ENCODE results near the gene HBA1. TPM values are rescaled to one million over a fixed set of nuclear protein-coding genes. Genes with fewer than 3 reads are reported as not detected.

HBA1 gene
- polyA plus RNA-seq, 1 donor from 2014 or later = not detected

DNA sequence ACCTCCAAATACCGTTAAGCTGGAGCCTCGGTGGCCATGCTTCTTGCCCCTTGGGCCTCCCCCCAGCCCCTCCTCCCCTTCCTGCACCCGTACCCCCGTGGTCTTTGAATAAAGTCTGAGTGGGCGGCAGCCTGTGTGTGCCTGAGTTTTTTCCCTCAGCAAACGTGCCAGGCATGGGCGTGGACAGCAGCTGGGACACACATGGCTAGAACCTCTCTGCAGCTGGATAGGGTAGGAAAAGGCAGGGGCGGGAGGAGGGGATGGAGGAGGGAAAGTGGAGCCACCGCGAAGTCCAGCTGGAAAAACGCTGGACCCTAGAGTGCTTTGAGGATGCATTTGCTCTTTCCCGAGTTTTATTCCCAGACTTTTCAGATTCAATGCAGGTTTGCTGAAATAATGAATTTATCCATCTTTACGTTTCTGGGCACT lies 928 bp downstream of the HBA1 start:
- TF ChIP-seq TAF1 (IDR thresholded peaks at IDR 0.05; ENCODE audit: low read depth) = no peak
- TF ChIP-seq RAD21 (conservative IDR thresholded peaks at IDR 0.05) = no peak
- no peak for TF ChIP-seq POLR2AphosphoS5 (IDR thresholded peaks at IDR 0.05)

DNA sequence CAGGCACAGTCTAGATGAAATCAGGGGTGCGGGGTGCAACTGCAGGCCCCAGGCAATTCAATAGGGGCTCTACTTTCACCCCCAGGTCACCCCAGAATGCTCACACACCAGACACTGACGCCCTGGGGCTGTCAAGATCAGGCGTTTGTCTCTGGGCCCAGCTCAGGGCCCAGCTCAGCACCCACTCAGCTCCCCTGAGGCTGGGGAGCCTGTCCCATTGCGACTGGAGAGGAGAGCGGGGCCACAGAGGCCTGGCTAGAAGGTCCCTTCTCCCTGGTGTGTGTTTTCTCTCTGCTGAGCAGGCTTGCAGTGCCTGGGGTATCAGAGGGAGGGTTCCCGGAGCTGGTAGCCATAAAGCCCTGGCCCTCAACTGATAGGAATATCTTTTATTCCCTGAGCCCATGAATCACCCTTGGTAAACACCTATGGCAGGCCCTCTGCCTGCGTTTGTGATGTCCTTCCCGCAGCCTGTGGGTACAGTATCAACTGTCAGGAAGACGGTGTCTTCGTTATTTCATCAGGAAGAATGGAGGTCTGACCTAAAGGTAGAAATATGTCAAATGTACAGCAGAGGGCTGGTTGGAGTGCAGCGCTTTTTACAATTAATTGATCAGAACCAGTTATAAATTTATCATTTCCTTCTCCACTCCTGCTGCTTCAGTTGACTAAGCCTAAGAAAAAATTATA lies 1.6 kb downstream of the HBA1 start:
- H3K4me2 ChIP-seq (ENCODE audit: low read length) = no peak overlapping the region
- no peaks in the 10 kb centered on the region for H4K20me1 ChIP-seq (ENCODE audit: insufficient read depth)
- H3K9me2 ChIP-seq (ENCODE audit: insufficient read depth, low read length) = no peaks in the 10 kb centered on the region
- TF ChIP-seq TAF1 (IDR thresholded peaks at IDR 0.05; ENCODE audit: low read depth) (no peak), POLR2AphosphoS5 (IDR thresholded peaks at IDR 0.05) (no peak), EP300 (conservative IDR thresholded peaks at IDR 0.05; ENCODE audit: poor library complexity, severe bottlenecking) (no peak), MXI1 (conservative IDR thresholded peaks at IDR 0.05; ENCODE audit: poor library complexity, severe bottlenecking) (no peak), EZH2 (IDR thresholded peaks at IDR 0.05; ENCODE audit: borderline replicate concordance, insufficient read depth, low read length, poor library complexity, severe bottlenecking) (no peak), SMC3 (conservative IDR thresholded peaks at IDR 0.05; ENCODE audit: poor library complexity) (no peak), RAD21 (conservative IDR thresholded peaks at IDR 0.05) (no peak)
- TF ChIP-seq, protein P1, sequence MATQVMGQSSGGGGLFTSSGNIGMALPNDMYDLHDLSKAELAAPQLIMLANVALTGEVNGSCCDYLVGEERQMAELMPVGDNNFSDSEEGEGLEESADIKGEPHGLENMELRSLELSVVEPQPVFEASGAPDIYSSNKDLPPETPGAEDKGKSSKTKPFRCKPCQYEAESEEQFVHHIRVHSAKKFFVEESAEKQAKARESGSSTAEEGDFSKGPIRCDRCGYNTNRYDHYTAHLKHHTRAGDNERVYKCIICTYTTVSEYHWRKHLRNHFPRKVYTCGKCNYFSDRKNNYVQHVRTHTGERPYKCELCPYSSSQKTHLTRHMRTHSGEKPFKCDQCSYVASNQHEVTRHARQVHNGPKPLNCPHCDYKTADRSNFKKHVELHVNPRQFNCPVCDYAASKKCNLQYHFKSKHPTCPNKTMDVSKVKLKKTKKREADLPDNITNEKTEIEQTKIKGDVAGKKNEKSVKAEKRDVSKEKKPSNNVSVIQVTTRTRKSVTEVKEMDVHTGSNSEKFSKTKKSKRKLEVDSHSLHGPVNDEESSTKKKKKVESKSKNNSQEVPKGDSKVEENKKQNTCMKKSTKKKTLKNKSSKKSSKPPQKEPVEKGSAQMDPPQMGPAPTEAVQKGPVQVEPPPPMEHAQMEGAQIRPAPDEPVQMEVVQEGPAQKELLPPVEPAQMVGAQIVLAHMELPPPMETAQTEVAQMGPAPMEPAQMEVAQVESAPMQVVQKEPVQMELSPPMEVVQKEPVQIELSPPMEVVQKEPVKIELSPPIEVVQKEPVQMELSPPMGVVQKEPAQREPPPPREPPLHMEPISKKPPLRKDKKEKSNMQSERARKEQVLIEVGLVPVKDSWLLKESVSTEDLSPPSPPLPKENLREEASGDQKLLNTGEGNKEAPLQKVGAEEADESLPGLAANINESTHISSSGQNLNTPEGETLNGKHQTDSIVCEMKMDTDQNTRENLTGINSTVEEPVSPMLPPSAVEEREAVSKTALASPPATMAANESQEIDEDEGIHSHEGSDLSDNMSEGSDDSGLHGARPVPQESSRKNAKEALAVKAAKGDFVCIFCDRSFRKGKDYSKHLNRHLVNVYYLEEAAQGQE (IDR thresholded peaks at IDR 0.05; ENCODE audit: borderline replicate concordance) = no peak
- TF ChIP-seq, protein P2, sequence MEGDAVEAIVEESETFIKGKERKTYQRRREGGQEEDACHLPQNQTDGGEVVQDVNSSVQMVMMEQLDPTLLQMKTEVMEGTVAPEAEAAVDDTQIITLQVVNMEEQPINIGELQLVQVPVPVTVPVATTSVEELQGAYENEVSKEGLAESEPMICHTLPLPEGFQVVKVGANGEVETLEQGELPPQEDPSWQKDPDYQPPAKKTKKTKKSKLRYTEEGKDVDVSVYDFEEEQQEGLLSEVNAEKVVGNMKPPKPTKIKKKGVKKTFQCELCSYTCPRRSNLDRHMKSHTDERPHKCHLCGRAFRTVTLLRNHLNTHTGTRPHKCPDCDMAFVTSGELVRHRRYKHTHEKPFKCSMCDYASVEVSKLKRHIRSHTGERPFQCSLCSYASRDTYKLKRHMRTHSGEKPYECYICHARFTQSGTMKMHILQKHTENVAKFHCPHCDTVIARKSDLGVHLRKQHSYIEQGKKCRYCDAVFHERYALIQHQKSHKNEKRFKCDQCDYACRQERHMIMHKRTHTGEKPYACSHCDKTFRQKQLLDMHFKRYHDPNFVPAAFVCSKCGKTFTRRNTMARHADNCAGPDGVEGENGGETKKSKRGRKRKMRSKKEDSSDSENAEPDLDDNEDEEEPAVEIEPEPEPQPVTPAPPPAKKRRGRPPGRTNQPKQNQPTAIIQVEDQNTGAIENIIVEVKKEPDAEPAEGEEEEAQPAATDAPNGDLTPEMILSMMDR (IDR thresholded peaks at IDR 0.05; ENCODE audit: poor library complexity, severe bottlenecking) = no peak
- H3K4me3 ChIP-seq (ENCODE audit: low read length) = no peak overlapping the region
- no peaks in the 10 kb centered on the region for H3K36me3 ChIP-seq (ENCODE audit: insufficient read depth, low read length)
- no peak overlapping the region for H3K9ac ChIP-seq (ENCODE audit: low read length)
- H3K27ac ChIP-seq (ENCODE audit: low read length) = no peak overlapping the region
- H3K27me3 ChIP-seq (ENCODE audit: insufficient read depth, low read depth, low read length) = peaks cover 62% of the 10 kb centered on the region
- H3K79me2 ChIP-seq (replicated peaks; ENCODE audit: insufficient read depth, low read length) = no peaks in the 10 kb centered on the region
- H3K9me3 ChIP-seq (ENCODE audit: low read length) = no peaks in the 10 kb centered on the region
- H3F3A ChIP-seq (ENCODE audit: insufficient read depth, low read length, poor library complexity, severe bottlenecking) = no peaks in the 10 kb centered on the region
- no peak overlapping the region for H2AFZ ChIP-seq (ENCODE audit: low read depth, low read length)

More for the DNA sequence above, 928 bp downstream of the HBA1 start:
- Histone ChIP-seq H4K20me1 (ENCODE audit: insufficient read depth) (no peaks in the 10 kb centered on the region), H3K36me3 (ENCODE audit: insufficient read depth, low read length) (no peaks in the 10 kb centered on the region), H3F3A (ENCODE audit: insufficient read depth, low read length, poor library complexity, severe bottlenecking) (no peaks in the 10 kb centered on the region), H3K27ac (ENCODE audit: low read length) (no peak overlapping the region), H3K9me3 (ENCODE audit: low read length) (no peaks in the 10 kb centered on the region), H3K4me2 (ENCODE audit: low read length) (no peak overlapping the region), H3K9ac (ENCODE audit: low read length) (no peak overlapping the region), H3K9me2 (ENCODE audit: insufficient read depth, low read length) (no peaks in the 10 kb centered on the region), H3K4me3 (ENCODE audit: low read length) (no peak overlapping the region), H3K79me2 (replicated peaks; ENCODE audit: insufficient read depth, low read length) (no peaks in the 10 kb centered on the region), H3K27me3 (ENCODE audit: insufficient read depth, low read depth, low read length) (peaks cover 62% of the 10 kb centered on the region), H2AFZ (ENCODE audit: low read depth, low read length) (no peak overlapping the region)

Data from neural cell (in vitro differentiated cells).